ENCODE results near the gene SAMM50. TPM values are rescaled to one million over a fixed set of nuclear protein-coding genes. Genes with fewer than 3 reads are reported as not detected.

SAMM50 gene
- total and polyA plus RNA-seq, 2 experiments from 2014 or later: 58.6 to 60.3 TPM

DNA sequence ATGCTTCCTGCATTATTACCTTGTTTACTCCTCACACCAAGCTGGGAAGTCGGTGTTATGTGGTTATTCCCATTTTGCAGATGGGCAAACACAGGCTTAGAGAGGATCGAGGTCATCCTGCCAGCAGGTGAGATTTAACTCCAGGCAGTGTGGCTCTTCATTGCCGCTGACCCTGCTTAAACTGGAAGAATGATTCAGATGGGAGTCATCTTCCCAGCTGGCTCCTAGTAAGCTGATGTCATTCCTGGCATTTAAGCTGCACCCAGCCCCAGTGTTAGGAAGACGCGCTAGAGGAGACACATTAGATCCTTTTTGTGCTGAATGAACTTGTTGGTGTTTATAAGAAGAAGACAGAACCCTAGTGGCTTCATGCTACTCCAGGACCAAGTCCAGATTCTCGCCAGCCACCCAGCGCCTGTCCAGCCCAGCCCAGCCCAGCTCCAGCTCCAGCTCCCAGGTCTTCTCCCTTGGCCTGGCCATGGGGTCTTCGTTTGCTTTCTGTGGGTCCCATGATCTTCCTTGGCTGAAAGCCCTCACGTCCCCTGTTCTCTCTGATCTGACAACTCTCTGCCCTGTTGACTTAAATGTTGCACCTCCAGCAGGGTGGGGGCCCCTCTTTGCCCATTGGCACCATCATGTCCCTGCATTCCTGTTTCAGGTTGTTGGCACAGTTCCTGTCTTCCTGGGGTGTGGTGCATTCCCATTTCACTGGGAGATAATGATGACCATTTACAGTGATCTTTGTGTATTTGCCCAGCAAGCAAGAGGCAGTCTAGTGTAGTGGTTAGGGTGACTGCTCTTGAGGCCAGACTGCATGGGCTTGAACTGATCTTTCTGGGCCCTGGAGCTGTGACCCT, 82.5 kb downstream of the SAMM50 start (continued):
- TF ChIP-seq ZNF462 (CRISPR knock-in tag; IDR thresholded peaks at IDR 0.05): no peak

GRCh38 chr22:44039566-44040171, 84.4 kb downstream of the SAMM50 start:
- no peak for DNase-seq (ENCODE audit: low spot score)
- H3K27ac Mint-ChIP-seq: no peak overlapping the region
- H3K9me3 Mint-ChIP-seq: no peaks in the 10 kb centered on the region
- H3K4me1 Mint-ChIP-seq: no peaks in the 10 kb centered on the region
- no peaks in the 10 kb centered on the region for H3K79me2 ChIP-seq (replicated peaks; ENCODE audit: insufficient read depth)
- H4K20me1 ChIP-seq (replicated peaks; ENCODE audit: insufficient read depth): no peaks in the 10 kb centered on the region
- H3K27me3 Mint-ChIP-seq (ENCODE audit: insufficient read depth, low read depth, poor library complexity): peaks cover 2% of the 10 kb centered on the region
- H3K9me2 ChIP-seq (ENCODE audit: insufficient read depth): no peaks in the 10 kb centered on the region
- no peak overlapping the region for H2AFZ ChIP-seq
- no peaks in the 10 kb centered on the region for H3K4me1 ChIP-seq (ENCODE audit: insufficient read depth)
- H3K36me3 Mint-ChIP-seq (ENCODE audit: low read depth): no peaks in the 10 kb centered on the region
- H3K27me3 ChIP-seq (ENCODE audit: insufficient read depth): no peaks in the 10 kb centered on the region
- H3K4me3 Mint-ChIP-seq: no peak overlapping the region
- no peaks in the 10 kb centered on the region for H3F3A ChIP-seq (replicated peaks; ENCODE audit: low read depth)
- no peak for ATAC-seq
- no peak overlapping the region for H3K4me2 ChIP-seq
- H3K27ac ChIP-seq (ENCODE audit: low read depth): no peak overlapping the region
- H3K36me3 ChIP-seq (ENCODE audit: insufficient read depth): no peaks in the 10 kb centered on the region
- no peak overlapping the region for H3K4me3 ChIP-seq
- TF ChIP-seq CTCF (conservative IDR thresholded peaks at IDR 0.05; ENCODE audit: low read depth in 2 of 2) (no peak), REST (IDR thresholded peaks at IDR 0.05; ENCODE audit: unreplicated experiment) (no peak), EZH2phosphoT487 (IDR thresholded peaks at IDR 0.05; ENCODE audit: unreplicated experiment) (no peak), ETS1 (IDR thresholded peaks at IDR 0.05) (no peak), CREB1 (CRISPR knock-in tag; IDR thresholded peaks at IDR 0.05; ENCODE audit: low read depth) (no peak), JUNB (IDR thresholded peaks at IDR 0.05; ENCODE audit: unreplicated experiment) (no peak), NANOG (IDR thresholded peaks at IDR 0.05; ENCODE audit: borderline replicate concordance) (no peak)
